HepG2 (cell line): Measurements from ENCODE around the gene TNFAIP8L3. TPM values are rescaled to one million over a fixed set of nuclear protein-coding genes. Genes with fewer than 3 reads are reported as not detected.
A peak's percentile ranks its signal among the peaks of the same experiment; 100 is the strongest.

Experiments used
- ATAC-seq: fragments of 200-7000 bp; cut with Tn5 transposase; 3 replicates; pipeline ENCODE4 v1.9.1; 2020; ENCODE audit warnings: mild to moderate bottlenecking, moderate library complexity
- BruUV-seq: library from RNA; stranded (reverse); fragments of 400-500 nt; replicated peaks from 2 replicates; lab custom pipeline; 2021; lab: Mats Ljungman, UMichigan
- CTCF ChIA-PET: fragments of 300-600 bp; formaldehyde crosslinking; extraction: SDS; loops from one replicate; lab custom pipeline; 2021; ENCODE audit warnings: low total read pairs, inconsistent platforms, low intra/inter-chr PET ratio; lab: Yijun Ruan, JAX
- POLR2A ChIA-PET: fragments of 350-600 bp; sonication (Branson Sonifier 250); formaldehyde crosslinking; loops from one replicate; lab custom pipeline; 2020; ENCODE audit warnings: antibody characterized with exemption, inconsistent platforms; lab: Yijun Ruan, JAX
- DNase-seq: peaks from one replicate; pipeline ENCODE4 v3.0.0-alpha.2; 2015; ENCODE audit warnings: low spot score
- FAIRE-seq: peaks from 3 replicates; lab custom pipeline; 2011; peaks lifted over from hg19 to GRCh38; lab: Jason Lieb, UNC
- H2AFZ ChIP-seq: one replicate; pipeline ENCODE4 v1.6.1; 2011; ENCODE audit warnings: low read length, inconsistent platforms
- H3K27ac ChIP-seq: fragments of 300-600 bp; 3 replicates; pipeline ENCODE4 v1.8.0; 2011; ENCODE audit warnings: mixed run types, mild to moderate bottlenecking, mixed read lengths, low read length, inconsistent platforms; ENCODE audit not compliant: insufficient read depth; ENCODE audit errors: extremely low read length
- H3K27me3 ChIP-seq, 2 experiments: fragments of 200-600 bp in 1 of 2; 2 replicates in 1 of 2; 3 replicates in 1 of 2; pipeline versions ENCODE4 v1.6.0 to v1.8.0; 2011; ENCODE audit warnings: low read length in 2 of 2, mild to moderate bottlenecking in 2 of 2, moderate library complexity in 2 of 2, inconsistent platforms in 1 of 2; ENCODE audit not compliant: insufficient read depth in 2 of 2, control insufficient read depth in 1 of 2
- H3K36me3 ChIP-seq, 2 experiments: fragments of 200-600 bp in 1 of 2; replicated peaks in 1 of 2; 2 replicates in 1 of 2; 3 replicates in 1 of 2; pipeline versions ENCODE4 v1.5.1 to v1.8.0; 2011; ENCODE audit warnings: low read length in 2 of 2, inconsistent platforms in 1 of 2; ENCODE audit not compliant: insufficient read depth in 2 of 2, control insufficient read depth in 1 of 2
- H3K4me1 ChIP-seq: 2 replicates; pipeline ENCODE4 v1.5.1; 2012; ENCODE audit warnings: low read length, inconsistent platforms; ENCODE audit not compliant: insufficient read depth
- H3K4me2 ChIP-seq: 2 replicates; pipeline ENCODE4 v1.6.0; 2011; ENCODE audit warnings: low read depth, low read length, inconsistent platforms
- H3K4me3 ChIP-seq, 3 experiments: fragments of 200-600 bp in 1 of 3; sonication (generic), shearing (Covaris generic) in 1 of 3; replicated peaks in 1 of 3; 2 replicates each; pipeline ENCODE4 v1.5.1; 2011 to 2016; ENCODE audit warnings: low read length in 3 of 3, inconsistent platforms in 2 of 3, low read depth in 2 of 3, mild to moderate bottlenecking in 2 of 3, control low read depth in 1 of 3, mixed read lengths in 1 of 3; ENCODE audit not compliant: insufficient read depth in 1 of 3
- H3K79me2 ChIP-seq: one replicate; pipeline ENCODE4 v1.6.1; 2011; ENCODE audit warnings: low read length, inconsistent platforms; ENCODE audit not compliant: insufficient read depth
- H3K9ac ChIP-seq: 2 replicates; pipeline ENCODE4 v1.6.0; 2011; ENCODE audit warnings: mild to moderate bottlenecking, low read depth, low read length, inconsistent platforms; ENCODE audit not compliant: insufficient read depth
- H3K9me3 ChIP-seq: 2 replicates; pipeline ENCODE4 v1.5.1; 2012; ENCODE audit warnings: mild to moderate bottlenecking, low read length
- H4K20me1 ChIP-seq: 2 replicates; pipeline ENCODE4 v1.6.0; 2011; ENCODE audit warnings: inconsistent platforms, mild to moderate bottlenecking, low read length, moderate library complexity; ENCODE audit not compliant: insufficient read depth
- CCAR2 ChIP-seq: fragments of 200-400 bp; formaldehyde crosslinking; optimal IDR thresholded peaks from 2 replicates; pipeline ENCODE3; 2018; ENCODE audit warnings: low read depth, mild to moderate bottlenecking, low read length, moderate library complexity
- HNF1A ChIP-seq, 2 experiments: sonication (generic) in 1 of 2; formaldehyde crosslinking in 1 of 2; IDR thresholded peaks; 2 replicates each; pipeline versions ENCODE4 v1.4.0 to v1.6.1; 2016 to 2020; ENCODE audit warnings: borderline replicate concordance in 1 of 2, low read depth in 1 of 2, mild to moderate bottlenecking in 1 of 2, missing genetic modification reagents in 1 of 2
- RCOR2 ChIP-seq: IDR thresholded peaks from 2 replicates; pipeline ENCODE4 v1.6.1; 2016; ENCODE audit warnings: missing biosample characterization, missing genetic modification reagents
- ZNF546 ChIP-seq: sonication (generic); formaldehyde crosslinking; conservative IDR thresholded peaks from 2 replicates; pipeline ENCODE4 v1.8.1; 2023; ENCODE audit warnings: mild to moderate bottlenecking, missing genetic modification reagents
- ZNF629 ChIP-seq: sonication (generic); formaldehyde crosslinking; conservative IDR thresholded peaks from 2 replicates; pipeline ENCODE4 v1.5.0; 2020; ENCODE audit warnings: missing genetic modification reagents
- whole genome bisulfite sequencing: methylation state at CpG from one replicate; pipeline ENCODE4 v1.1.6; 2017; ENCODE audit warnings: low lambda C conversion rate; 5-methylcytosine and 5-hydroxymethylcytosine counted together
- in situ Hi-C: cut with HindIII; loops from 2 replicates; pipeline ENCODE4 v1.10.0; 2017; ENCODE audit warnings: low pct_unique_long_range_greater_than_20kb; ENCODE audit not compliant: extremely low pct_ligation_motif_present
- intact Hi-C: fragments of 100-400 bp; cut with micrococcal nuclease; formaldehyde crosslinking; loops from one replicate; pipeline ENCODE4 v1.10.0; 2022; ENCODE audit not compliant: unreplicated experiment
- polyA plus RNA-seq, 8 experiments: library from polyadenylated mRNA; depleted of rRNA in 3 of 8; stranded (reverse) in 7 of 8; unstranded in 1 of 8; fragments of >200 nt; fragmentation: Illumina TruSeq in 4 of 8; extraction: Trizol in 4 of 8; gene quantifications; 2 replicates each; pipeline versions ENCODE4 v1.2.1 to v1.2.3, GENCODE V29; 2011 to 2016; ENCODE audit warnings: low read depth in 4 of 8, missing spikeins in 1 of 8, mixed read lengths in 1 of 8; ENCODE audit not compliant: insufficient read depth in 1 of 8
- total RNA-seq, 5 experiments: library from RNA; depleted of rRNA; stranded (reverse); fragments of >200 nt; fragmentation: Illumina TruSeq; extraction: Trizol; gene quantifications; 2 replicates each; pipeline ENCODE4 v1.2.3, GENCODE V29; 2016; ENCODE audit warnings: low read depth in 1 of 5

TNFAIP8L3 gene
- total and polyA plus RNA-seq, 2 of the 13 experiments (the other 11 are each of a cell fraction or from before 2014, with no cell fraction given), result 0.15 to 4.0 TPM

- TF ChIP-seq CCAR2 (no peak), HNF1A (IDR thresholded peaks at IDR 0.05; ENCODE audit: low read depth) (no peak), HNF1A (CRISPR knock-in tag; IDR thresholded peaks at IDR 0.05; ENCODE audit: borderline replicate concordance) (no peak), ZNF546 (no peak)
Observed at GRCh38 chr15:51096976-51097375, 2.3 kb upstream of the TNFAIP8L3 start (continued).

DNA sequence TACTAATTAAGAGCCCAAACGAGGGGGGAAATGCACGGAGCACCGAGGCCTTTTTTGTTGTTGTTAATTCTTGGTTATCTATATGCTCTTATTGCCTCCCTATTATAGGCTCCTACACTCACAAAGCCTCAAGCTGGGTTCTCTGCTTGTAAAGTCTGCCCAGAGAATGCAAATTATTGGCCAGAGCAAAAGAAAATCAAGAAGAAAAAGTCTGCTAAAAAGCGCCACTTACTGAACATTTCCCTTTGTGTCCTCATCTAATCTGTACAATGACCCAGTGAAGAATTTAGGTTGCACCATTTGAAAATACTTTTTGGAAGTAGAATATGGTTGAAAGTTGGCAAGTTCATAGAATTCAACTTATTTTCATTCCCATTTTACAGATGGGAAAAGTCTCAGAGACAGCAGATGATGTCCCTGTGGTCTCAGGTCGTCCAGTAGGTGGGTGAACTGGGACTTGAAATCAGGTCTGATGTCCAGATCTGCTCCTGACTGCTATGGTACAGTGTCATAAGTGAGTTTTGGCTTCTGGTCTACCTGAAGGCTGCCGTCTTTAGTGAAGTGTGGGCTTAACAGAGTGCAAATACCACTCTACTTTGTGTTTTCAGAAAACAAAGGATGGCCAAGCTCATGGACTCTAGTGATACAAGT is 1.1 kb upstream of the TNFAIP8L3 start:
- peaks cover 43% of the 10 kb centered on the region for H3K4me1 ChIP-seq
- no peaks in the 10 kb centered on the region for H3K9me3 ChIP-seq
- CTCF ChIA-PET, result no interaction called here
- peak overlapping the region in 1 of 3 experiments; percentile 78; a peak in 2 of 6 replicates for H3K4me3 ChIP-seq
- no peaks in the 10 kb centered on the region for H3K36me3 ChIP-seq
- no peaks in the 10 kb centered on the region for H3K27me3 ChIP-seq
- POLR2A ChIA-PET, result no interaction called here
- in situ Hi-C loops (no loop called here), intact Hi-C loops (no loop called here)
- FAIRE-seq (no peak), DNase-seq (no peak), ATAC-seq (no peak)
- BruUV-seq, result no TSS peak
- peaks cover 7% of the 10 kb centered on the region for H4K20me1 ChIP-seq
- 86% methylated on average over 6 of the region's 6 CpGs for WGBS
- no peak overlapping the region for H2AFZ ChIP-seq
- H3K9ac ChIP-seq, result no peak overlapping the region
- peak overlapping the region; percentile 87 for H3K4me2 ChIP-seq
- peaks cover 3% of the 10 kb centered on the region for H3K79me2 ChIP-seq
- TF ChIP-seq RCOR2 (CRISPR knock-in tag), result no peak
- TF ChIP-seq ZNF629, result peak; percentile 55
- no peak overlapping the region for H3K27ac ChIP-seq
